Rectal smooth muscle tissue (tissue), 1 donor: Measurements from ENCODE around the gene OAS3.
A peak's percentile ranks its signal among the peaks of the same experiment; 100 is the strongest.

Source experiments
- H3K27ac ChIP-seq: one replicate; pipeline ENCODE4 v1.7.0; 2013; ENCODE audit warnings: low read depth, low read length, inconsistent platforms
- H3K27me3 ChIP-seq: one replicate; pipeline ENCODE4 v1.7.0; 2013; ENCODE audit warnings: low read length; ENCODE audit not compliant: control insufficient read depth, insufficient read depth
- H3K36me3 ChIP-seq: one replicate; pipeline ENCODE4 v1.7.0; 2013; ENCODE audit warnings: low read length; ENCODE audit not compliant: control insufficient read depth, insufficient read depth
- H3K4me1 ChIP-seq: one replicate; pipeline ENCODE4 v1.7.0; 2013; ENCODE audit warnings: low read length; ENCODE audit not compliant: control insufficient read depth, insufficient read depth
- H3K4me3 ChIP-seq: one replicate; pipeline ENCODE4 v1.7.0; 2013; ENCODE audit warnings: low read length
- H3K9ac ChIP-seq: one replicate; pipeline ENCODE4 v1.7.0; 2013; ENCODE audit warnings: low read length

The OAS3 gene

GRCh38 chr12:112928978-112929377 lies 9.3 kb upstream of the OAS3 start:
- Histone ChIP-seq H3K9ac (no peak overlapping the region), H3K27ac (no peak overlapping the region), H3K4me1 (no peaks in the 10 kb centered on the region), H3K36me3 (no peaks in the 10 kb centered on the region), H3K27me3 (no peaks in the 10 kb centered on the region), H3K4me3 (no peak overlapping the region)

GRCh38 chr12:112929715-112930114 lies 8.6 kb upstream of the OAS3 start:
- Histone ChIP-seq H3K27ac (no peak overlapping the region), H3K4me3 (no peak overlapping the region)

DNA sequence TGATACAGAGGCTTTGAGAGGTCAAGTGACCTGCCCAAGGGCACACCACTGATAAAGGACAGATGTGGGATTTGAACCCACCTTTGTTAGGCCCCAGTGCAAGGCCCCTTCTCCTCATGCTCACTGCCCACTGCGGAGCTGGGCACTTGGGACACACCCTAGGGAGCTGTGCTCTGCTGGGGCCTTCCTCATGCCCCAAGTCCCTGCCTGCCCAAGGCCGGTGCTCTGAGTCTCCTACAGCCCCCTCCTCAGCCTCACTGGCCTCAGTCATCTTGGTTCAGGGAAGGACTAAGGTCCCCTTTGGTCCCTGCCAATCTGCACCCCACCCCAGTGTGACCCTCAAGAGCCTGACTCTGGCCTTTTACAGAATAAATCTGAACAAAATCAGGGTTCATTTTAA lies 7.9 kb upstream of the OAS3 start:
- Histone ChIP-seq H3K27ac (no peak overlapping the region), H3K36me3 (no peaks in the 10 kb centered on the region), H3K4me1 (no peaks in the 10 kb centered on the region), H3K9ac (no peak overlapping the region), H3K27me3 (no peaks in the 10 kb centered on the region), H3K4me3 (no peak overlapping the region)

More at GRCh38 chr12:112929715-112930114, 8.6 kb upstream of the OAS3 start:
- no peaks in the 10 kb centered on the region for H3K27me3 ChIP-seq
- H3K36me3 ChIP-seq: no peaks in the 10 kb centered on the region
- H3K4me1 ChIP-seq: no peaks in the 10 kb centered on the region
- no peak overlapping the region for H3K9ac ChIP-seq

DNA sequence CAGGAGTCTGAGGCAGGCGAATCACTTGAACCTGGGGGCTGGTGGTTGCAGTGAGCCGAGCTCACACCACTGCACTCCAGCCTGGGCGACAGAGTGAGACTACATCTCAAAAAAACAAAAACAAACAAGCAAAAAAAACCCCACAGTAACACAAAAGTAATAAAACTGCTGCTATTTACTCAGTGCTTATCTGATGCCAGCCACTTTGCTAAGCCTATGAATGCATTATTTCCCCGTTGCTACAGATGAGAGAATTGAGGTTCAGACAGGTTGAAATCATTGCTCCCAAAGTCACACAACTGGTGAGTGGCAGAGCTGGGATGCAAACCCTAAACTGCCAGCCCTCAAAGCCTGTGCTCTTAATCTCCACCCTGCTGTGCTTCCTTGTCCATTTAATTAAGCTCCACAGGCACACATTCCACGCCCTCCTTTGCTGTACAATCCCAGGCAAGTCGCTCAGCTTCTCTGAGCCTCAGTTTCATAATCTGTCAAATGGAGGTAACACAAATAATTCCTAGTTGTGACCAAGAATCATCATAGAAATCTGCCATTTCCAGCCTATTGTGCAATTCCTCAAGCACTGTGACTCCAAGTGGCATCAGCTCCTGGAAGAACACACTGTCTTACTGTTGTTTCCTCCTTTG lies 5.7 kb upstream of the OAS3 start:
- no peak overlapping the region for H3K27ac ChIP-seq

GRCh38 chr12:112933129-112933505 lies 5.2 kb upstream of the OAS3 start:
- H3K4me3 ChIP-seq: no peak overlapping the region
- H3K27me3 ChIP-seq: no peaks in the 10 kb centered on the region
- no peaks in the 10 kb centered on the region for H3K36me3 ChIP-seq
- H3K9ac ChIP-seq: no peak overlapping the region
- no peaks in the 10 kb centered on the region for H3K4me1 ChIP-seq
- H3K27ac ChIP-seq: no peak overlapping the region

More for the DNA sequence above, 5.7 kb upstream of the OAS3 start:
- H3K4me1 ChIP-seq: no peaks in the 10 kb centered on the region
- H3K36me3 ChIP-seq: no peaks in the 10 kb centered on the region
- no peak overlapping the region for H3K9ac ChIP-seq
- no peak overlapping the region for H3K4me3 ChIP-seq
- H3K27me3 ChIP-seq: no peaks in the 10 kb centered on the region

DNA sequence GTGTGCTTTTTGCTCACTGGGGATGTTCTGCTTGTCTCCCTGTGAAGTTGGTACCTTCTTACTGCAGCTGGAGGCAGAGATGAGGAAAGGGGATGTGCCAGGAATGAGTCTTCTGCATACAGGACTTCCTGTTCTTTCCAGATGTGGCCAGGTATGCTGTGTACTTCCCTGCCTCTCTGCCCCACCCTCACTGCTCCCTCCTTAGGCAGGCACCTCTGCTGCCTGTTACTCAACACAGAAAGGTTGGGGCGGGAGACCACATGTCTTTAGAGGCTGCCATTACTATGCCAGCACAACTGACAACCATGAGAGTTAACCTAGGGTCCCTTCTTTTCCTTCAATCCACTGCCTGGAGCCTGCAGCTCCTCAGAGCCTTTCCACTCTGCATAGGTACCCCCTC lies 2.0 kb upstream of the OAS3 start:
- H3K4me1 ChIP-seq: peaks cover 4% of the 10 kb centered on the region
- H3K9ac ChIP-seq: no peak overlapping the region
- H3K4me3 ChIP-seq: no peak overlapping the region
- H3K36me3 ChIP-seq: no peaks in the 10 kb centered on the region
- H3K27ac ChIP-seq: no peak overlapping the region
- H3K27me3 ChIP-seq: no peaks in the 10 kb centered on the region

DNA sequence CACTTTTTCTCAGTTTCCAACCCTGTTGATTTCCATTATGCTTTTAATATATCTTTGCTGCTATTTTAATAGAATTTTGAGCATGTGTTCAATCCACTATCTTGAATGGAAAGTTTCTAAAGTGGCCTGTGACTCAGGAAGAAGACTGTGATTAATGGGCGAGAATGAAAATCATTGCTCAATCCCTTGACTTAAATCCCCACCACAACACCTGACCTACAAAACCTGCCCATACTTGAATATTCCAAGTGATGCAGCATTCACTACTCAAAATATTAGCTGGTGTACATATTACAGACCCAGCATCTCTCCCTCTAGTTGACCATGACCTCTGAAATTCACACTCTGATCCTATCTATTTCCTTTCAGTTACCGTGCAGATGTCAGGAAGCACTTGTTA lies 1.3 kb upstream of the OAS3 start:
- Histone ChIP-seq H3K27me3 (no peaks in the 10 kb centered on the region), H3K4me3 (no peak overlapping the region), H3K27ac (no peak overlapping the region), H3K36me3 (no peaks in the 10 kb centered on the region), H3K4me1 (peaks cover 4% of the 10 kb centered on the region), H3K9ac (no peak overlapping the region)

DNA sequence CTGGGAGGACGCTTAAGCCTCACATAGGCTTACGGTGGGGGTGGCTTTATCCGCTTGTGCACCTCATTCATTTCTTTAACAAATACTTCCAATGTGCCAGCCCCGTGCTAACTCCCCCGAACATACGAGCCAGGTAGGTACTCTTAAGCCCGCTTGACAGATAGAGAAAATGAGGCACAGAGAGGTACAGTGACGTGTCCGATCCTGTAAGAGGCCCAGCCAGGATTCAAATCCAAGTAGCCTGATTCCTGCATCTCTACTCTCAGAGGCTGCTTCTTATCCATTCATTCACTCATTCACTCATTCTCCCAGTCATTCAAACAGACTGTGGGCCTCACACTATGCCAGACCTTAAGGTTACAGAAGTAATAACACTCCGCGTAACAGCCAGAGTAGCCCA lies 477 bp downstream of the OAS3 start:
- Histone ChIP-seq H3K4me3 (peak overlapping the region; percentile 73), H3K36me3 (no peaks in the 10 kb centered on the region), H3K27me3 (no peaks in the 10 kb centered on the region), H3K4me1 (peaks cover 4% of the 10 kb centered on the region), H3K27ac (no peak overlapping the region), H3K9ac (peak overlapping the region; percentile 42)

GRCh38 chr12:112939761-112940381 lies 1.6 kb downstream of the OAS3 start:
- peaks cover 7% of the 10 kb centered on the region for H3K36me3 ChIP-seq
- peaks cover 4% of the 10 kb centered on the region for H3K4me1 ChIP-seq
- no peak overlapping the region for H3K9ac ChIP-seq
- no peak overlapping the region for H3K27ac ChIP-seq
- peak overlapping the region; percentile 73 for H3K4me3 ChIP-seq
- no peaks in the 10 kb centered on the region for H3K27me3 ChIP-seq

GRCh38 chr12:112941528-112942335 lies 3.5 kb downstream of the OAS3 start:
- H3K27ac ChIP-seq: no peak overlapping the region
- H3K36me3 ChIP-seq: peaks cover 10% of the 10 kb centered on the region
- H3K27me3 ChIP-seq: no peaks in the 10 kb centered on the region
- no peak overlapping the region for H3K4me3 ChIP-seq
- H3K4me1 ChIP-seq: peaks cover 4% of the 10 kb centered on the region
- H3K9ac ChIP-seq: no peak overlapping the region

DNA sequence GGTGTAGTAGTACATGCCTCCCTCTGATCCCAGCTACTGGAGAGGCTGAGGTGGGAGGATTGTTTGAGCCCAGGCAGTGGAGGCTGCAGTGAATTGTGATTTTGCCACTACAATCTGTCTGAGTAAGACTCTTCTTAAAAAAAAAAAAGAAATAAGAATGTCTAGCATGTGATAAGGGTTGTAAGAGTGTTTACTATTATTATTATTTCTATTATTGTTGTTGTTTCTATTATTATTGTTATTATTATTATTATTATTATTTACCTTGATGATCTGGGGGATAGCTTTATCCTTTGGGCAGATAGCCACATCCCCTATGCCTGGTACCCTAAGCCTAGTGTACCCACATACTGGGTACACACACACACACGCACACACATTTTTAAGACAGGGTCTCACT lies 4.3 kb downstream of the OAS3 start:
- Histone ChIP-seq H3K4me1 (peaks cover 4% of the 10 kb centered on the region), H3K4me3 (no peak overlapping the region), H3K27ac (no peak overlapping the region), H3K27me3 (no peaks in the 10 kb centered on the region), H3K9ac (no peak overlapping the region), H3K36me3 (peaks cover 11% of the 10 kb centered on the region)

GRCh38 chr12:112944024-112944690 lies 5.9 kb downstream of the OAS3 start:
- Histone ChIP-seq H3K36me3 (peaks cover 15% of the 10 kb centered on the region), H3K27ac (no peak overlapping the region), H3K9ac (no peak overlapping the region), H3K4me1 (no peaks in the 10 kb centered on the region), H3K27me3 (no peaks in the 10 kb centered on the region), H3K4me3 (no peak overlapping the region)
